HG03066 (cell line): ENCODE data around the gene UTP14C.
"Not testable (repeated sequence)": the region's sequence is repeated elsewhere in the genome, so short reads cannot be mapped to it uniquely, and the experiment has no call there.

Source experiments
- ATAC-seq: cut with Tn5 transposase; IDR thresholded peaks from one replicate; pipeline ENCODE4 v1.9.1; 2021; ENCODE audit warnings: low read depth; ENCODE audit not compliant: unreplicated experiment

The UTP14C gene

GRCh38 chr13:52024481-52024880 is at the start of gene UTP14C:
TSS of gene UTP14C (plus strand) at chr13:52024691. CDS start at chr13:52028805, 4,114 bp downstream.
- ATAC-seq: no peak

GRCh38 chr13:51976423-51976822 is 48.1 kb upstream of the UTP14C start:
- ATAC-seq: no peak

- ATAC-seq: no peak
These were observed 47.6 kb upstream of the UTP14C start for GRCh38 chr13:51976890-51977289.

GRCh38 chr13:51977625-51978024 is 46.9 kb upstream of the UTP14C start:
- no peak for ATAC-seq

GRCh38 chr13:51978796-51979556 is 45.5 kb upstream of the UTP14C start:
- no peak for ATAC-seq

- no peak for ATAC-seq
These were observed 43.6 kb upstream of the UTP14C start for GRCh38 chr13:51980908-51981307.

- ATAC-seq: no peak
These were observed 43.1 kb upstream of the UTP14C start for GRCh38 chr13:51981355-51981754.

- not testable (repeated sequence) for ATAC-seq
These were observed 41.2 kb upstream of the UTP14C start for GRCh38 chr13:51983292-51983691.

GRCh38 chr13:51984904-51985303 is 39.6 kb upstream of the UTP14C start:
- ATAC-seq: not testable (repeated sequence)

- ATAC-seq: no peak
These were observed 35.4 kb upstream of the UTP14C start for GRCh38 chr13:51988988-51989618.

GRCh38 chr13:51993713-51994112 is 30.8 kb upstream of the UTP14C start:
- no peak for ATAC-seq

GRCh38 chr13:51995677-51996551 is 28.6 kb upstream of the UTP14C start:
- no peak for ATAC-seq

- ATAC-seq: no peak
These were observed 27.9 kb upstream of the UTP14C start for GRCh38 chr13:51996641-51997040.

GRCh38 chr13:51997186-51997585 is 27.3 kb upstream of the UTP14C start:
- no peak for ATAC-seq

GRCh38 chr13:51997641-51998330 is 26.7 kb upstream of the UTP14C start:
- no peak for ATAC-seq

- ATAC-seq: no peak
These were observed 25.6 kb upstream of the UTP14C start for GRCh38 chr13:51998723-51999509.

- ATAC-seq: no peak
These were observed 25.0 kb upstream of the UTP14C start for GRCh38 chr13:51999510-51999911.

GRCh38 chr13:51999921-52000320 is 24.6 kb upstream of the UTP14C start:
- no peak for ATAC-seq

GRCh38 chr13:52001120-52001731 is 23.3 kb upstream of the UTP14C start:
- no peak for ATAC-seq
